Hematopoietic multipotent progenitor cell treated with erythropoietin and hydrocortisone succinate and interleukin-3 and kit ligand, for 15 days (in vitro differentiated cells): ENCODE data around the gene NECTIN4.

ENCODE experiments used
- DNase-seq: peaks from one replicate; pipeline ENCODE4 v3.0.0-alpha.2; 2015; ENCODE audit warnings: low spot score

Gene NECTIN4

GRCh38 chr1:161021970-161022353, 67.4 kb downstream of the NECTIN4 start:
- no peak for DNase-seq

- DNase-seq = peak; percentile 84
These were observed 68.0 kb downstream of the NECTIN4 start for GRCh38 chr1:161021165-161021969.
